HAP-1 (cell line): Measurements from ENCODE around the gene CAPN2.
A peak's percentile ranks its signal among the peaks of the same experiment; 100 is the strongest.

Experiments
- DNase-seq, 2 experiments: peaks; one replicate each; pipeline ENCODE4 v3.0.0-alpha.2; 2016 to 2020; ENCODE audit warnings: low spot score in 2 of 2
- H3K27me3 ChIP-seq: fragments of 250-450 bp; sonication (Bioruptor Pico); 2 replicates; pipeline ENCODE4 v1.5.1; 2020; ENCODE audit warnings: low read depth, mild to moderate bottlenecking, moderate library complexity
- H3K36me3 ChIP-seq: fragments of 250-450 bp; sonication (Bioruptor Pico); replicated peaks from 2 replicates; pipeline ENCODE4 v1.5.1; 2020; ENCODE audit warnings: mild to moderate bottlenecking
- H3K4me1 ChIP-seq: fragments of 250-450 bp; sonication (Bioruptor Pico); 2 replicates; pipeline ENCODE4 v1.5.1; 2020; ENCODE audit warnings: mild to moderate bottlenecking
- H3K4me3 ChIP-seq: fragments of 250-450 bp; sonication (Bioruptor Pico); 2 replicates; pipeline ENCODE4 v1.5.1; 2020; ENCODE audit warnings: mild to moderate bottlenecking, moderate library complexity
- H3K9me3 ChIP-seq: fragments of 250-450 bp; sonication (Bioruptor Pico); 2 replicates; pipeline ENCODE4 v1.5.1; 2020; ENCODE audit warnings: mild to moderate bottlenecking, moderate library complexity
- in situ Hi-C: fragments of 300-500 bp; cut with MboI; formaldehyde crosslinking; loops from 3 replicates; pipeline ENCODE4 v1.14.3; 2020; ENCODE audit warnings: low sequenced_read_pairs, inconsistent platforms, mixed read lengths

The CAPN2 gene

GRCh38 chr1:223759273-223759672 is 46.9 kb downstream of the CAPN2 start:
- no peaks in the 10 kb centered on the region for H3K27me3 ChIP-seq
- H3K9me3 ChIP-seq: no peaks in the 10 kb centered on the region
- in situ Hi-C loops: no loop called here
- no peaks in the 10 kb centered on the region for H3K4me1 ChIP-seq
- H3K4me3 ChIP-seq: no peak overlapping the region
- H3K36me3 ChIP-seq: peaks cover 57% of the 10 kb centered on the region
- DNase-seq: no peak

- H3K27me3 ChIP-seq: no peaks in the 10 kb centered on the region
- no peaks in the 10 kb centered on the region for H3K4me1 ChIP-seq
- no peaks in the 10 kb centered on the region for H3K9me3 ChIP-seq
- no peak for DNase-seq
- H3K36me3 ChIP-seq: peaks cover 56% of the 10 kb centered on the region
- in situ Hi-C loops: no loop called here
- H3K4me3 ChIP-seq: no peak overlapping the region
Measured at GRCh38 chr1:223760833-223761232, 48.5 kb downstream of the CAPN2 start.

GRCh38 chr1:223761411-223761810 is 49.1 kb downstream of the CAPN2 start:
- DNase-seq: no peak
- Histone ChIP-seq H3K4me3 (no peak overlapping the region), H3K36me3 (peaks cover 54% of the 10 kb centered on the region), H3K27me3 (no peaks in the 10 kb centered on the region), H3K9me3 (no peaks in the 10 kb centered on the region), H3K4me1 (no peaks in the 10 kb centered on the region)
- in situ Hi-C loops: no loop called here

GRCh38 chr1:223763251-223763650 is 50.9 kb downstream of the CAPN2 start:
- Histone ChIP-seq H3K4me1 (no peaks in the 10 kb centered on the region), H3K4me3 (no peak overlapping the region), H3K36me3 (peaks cover 43% of the 10 kb centered on the region), H3K9me3 (no peaks in the 10 kb centered on the region), H3K27me3 (no peaks in the 10 kb centered on the region)
- no peak for DNase-seq
- in situ Hi-C loops: no loop called here

GRCh38 chr1:223763881-223764280 is 51.5 kb downstream of the CAPN2 start:
- no peak overlapping the region for H3K4me3 ChIP-seq
- in situ Hi-C loops: no loop called here
- H3K27me3 ChIP-seq: no peaks in the 10 kb centered on the region
- no peak for DNase-seq
- H3K4me1 ChIP-seq: no peaks in the 10 kb centered on the region
- peaks cover 44% of the 10 kb centered on the region for H3K36me3 ChIP-seq
- H3K9me3 ChIP-seq: no peaks in the 10 kb centered on the region

- peaks cover 55% of the 10 kb centered on the region for H3K36me3 ChIP-seq
- no peaks in the 10 kb centered on the region for H3K27me3 ChIP-seq
- DNase-seq: no peak
- in situ Hi-C loops: no loop called here
- no peaks in the 10 kb centered on the region for H3K4me1 ChIP-seq
- no peak overlapping the region for H3K4me3 ChIP-seq
- no peaks in the 10 kb centered on the region for H3K9me3 ChIP-seq
Measured at GRCh38 chr1:223765036-223765718, 52.8 kb downstream of the CAPN2 start.

- no peak for DNase-seq
- Histone ChIP-seq H3K9me3 (no peaks in the 10 kb centered on the region), H3K27me3 (no peaks in the 10 kb centered on the region), H3K36me3 (peaks cover 59% of the 10 kb centered on the region), H3K4me3 (no peak overlapping the region), H3K4me1 (no peaks in the 10 kb centered on the region)
- in situ Hi-C loops: no loop called here
Measured at GRCh38 chr1:223765719-223766340, 53.5 kb downstream of the CAPN2 start.

- Histone ChIP-seq H3K27me3 (no peaks in the 10 kb centered on the region), H3K4me3 (no peak overlapping the region), H3K36me3 (peaks cover 58% of the 10 kb centered on the region), H3K4me1 (peaks cover 13% of the 10 kb centered on the region; the same call in 1 of the 2 replicates), H3K9me3 (no peaks in the 10 kb centered on the region)
- in situ Hi-C loops: no loop called here
- no peak for DNase-seq
Measured at GRCh38 chr1:223770621-223771315, 58.4 kb downstream of the CAPN2 start.

GRCh38 chr1:223771469-223771813 is 59.1 kb downstream of the CAPN2 start:
- H3K27me3 ChIP-seq: no peaks in the 10 kb centered on the region
- H3K4me3 ChIP-seq: no peak overlapping the region
- no peaks in the 10 kb centered on the region for H3K9me3 ChIP-seq
- peaks cover 13% of the 10 kb centered on the region; the same call in 1 of the 2 replicates for H3K4me1 ChIP-seq
- in situ Hi-C loops: no loop called here
- H3K36me3 ChIP-seq: peaks cover 64% of the 10 kb centered on the region
- no peak for DNase-seq

GRCh38 chr1:223771814-223772770 is 59.8 kb downstream of the CAPN2 start:
- peaks cover 13% of the 10 kb centered on the region; the same call in 1 of the 2 replicates for H3K4me1 ChIP-seq
- H3K27me3 ChIP-seq: no peaks in the 10 kb centered on the region
- peaks cover 68% of the 10 kb centered on the region for H3K36me3 ChIP-seq
- in situ Hi-C loops: no loop called here
- no peaks in the 10 kb centered on the region for H3K9me3 ChIP-seq
- DNase-seq: peak; percentile 13 to 58
- H3K4me3 ChIP-seq: no peak overlapping the region

GRCh38 chr1:223772771-223773160 is 60.4 kb downstream of the CAPN2 start:
- no peak for DNase-seq
- H3K4me1 ChIP-seq: peaks cover 13% of the 10 kb centered on the region; the same call in 1 of the 2 replicates
- peaks cover 75% of the 10 kb centered on the region for H3K36me3 ChIP-seq
- H3K9me3 ChIP-seq: no peaks in the 10 kb centered on the region
- in situ Hi-C loops: no loop called here
- H3K27me3 ChIP-seq: no peaks in the 10 kb centered on the region
- H3K4me3 ChIP-seq: no peak overlapping the region

- peaks cover 80% of the 10 kb centered on the region for H3K36me3 ChIP-seq
- no peaks in the 10 kb centered on the region for H3K27me3 ChIP-seq
- DNase-seq: no peak
- peaks cover 13% of the 10 kb centered on the region; the same call in 1 of the 2 replicates for H3K4me1 ChIP-seq
- in situ Hi-C loops: no loop called here
- H3K4me3 ChIP-seq: no peak overlapping the region
- H3K9me3 ChIP-seq: no peaks in the 10 kb centered on the region
Measured at GRCh38 chr1:223774134-223774814, 61.9 kb downstream of the CAPN2 start.

GRCh38 chr1:223775054-223775453 is 62.7 kb downstream of the CAPN2 start:
- Histone ChIP-seq H3K4me3 (no peak overlapping the region), H3K27me3 (no peaks in the 10 kb centered on the region), H3K9me3 (no peaks in the 10 kb centered on the region), H3K4me1 (peaks cover 13% of the 10 kb centered on the region; the same call in 1 of the 2 replicates), H3K36me3 (peaks cover 77% of the 10 kb centered on the region)
- DNase-seq: no peak
- in situ Hi-C loops: no loop called here
